Neural cell (in vitro differentiated cells): Measurements from ENCODE around the gene KTI12.

Source experiments
- EZH2 ChIP-seq: fragments of 200-600, 300-800 bp; shearing (Covaris generic), sonication (generic); IDR thresholded peaks from 2 replicates; pipeline ENCODE4 v1.6.1; 2014; ENCODE audit warnings: antibody characterized with exemption, low read length, borderline replicate concordance, mild to moderate bottlenecking; ENCODE audit not compliant: insufficient read depth, poor library complexity, severe bottlenecking
- TF ChIP-seq, protein P1 (sequence below): fragments of 450-650 bp; IDR thresholded peaks from 2 replicates; pipeline ENCODE4 v1.5.1; 2014; ENCODE audit warnings: antibody characterized with exemption, mild to moderate bottlenecking, moderate library complexity; ENCODE audit not compliant: poor library complexity, severe bottlenecking

DNA sequence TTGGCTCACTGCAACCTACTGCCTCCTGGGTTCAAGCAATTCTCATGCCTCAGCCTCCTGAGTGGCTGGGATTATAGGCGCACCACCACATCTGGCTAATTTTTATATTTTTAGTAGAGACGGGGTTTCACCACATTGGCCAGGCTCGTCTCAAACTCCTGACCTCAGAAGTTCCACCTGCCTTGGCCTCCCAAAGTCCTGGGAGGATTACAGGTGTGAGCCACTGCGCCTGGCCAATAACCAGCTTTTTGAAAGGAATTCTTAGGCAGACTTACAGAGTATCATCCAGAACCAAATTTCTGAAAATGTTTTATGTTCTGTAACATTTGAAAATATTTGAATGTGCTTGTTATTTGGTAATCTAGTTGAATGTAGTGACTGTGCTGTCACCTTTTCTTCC is 37.1 kb upstream of the KTI12 start:
- TF ChIP-seq, protein P1, sequence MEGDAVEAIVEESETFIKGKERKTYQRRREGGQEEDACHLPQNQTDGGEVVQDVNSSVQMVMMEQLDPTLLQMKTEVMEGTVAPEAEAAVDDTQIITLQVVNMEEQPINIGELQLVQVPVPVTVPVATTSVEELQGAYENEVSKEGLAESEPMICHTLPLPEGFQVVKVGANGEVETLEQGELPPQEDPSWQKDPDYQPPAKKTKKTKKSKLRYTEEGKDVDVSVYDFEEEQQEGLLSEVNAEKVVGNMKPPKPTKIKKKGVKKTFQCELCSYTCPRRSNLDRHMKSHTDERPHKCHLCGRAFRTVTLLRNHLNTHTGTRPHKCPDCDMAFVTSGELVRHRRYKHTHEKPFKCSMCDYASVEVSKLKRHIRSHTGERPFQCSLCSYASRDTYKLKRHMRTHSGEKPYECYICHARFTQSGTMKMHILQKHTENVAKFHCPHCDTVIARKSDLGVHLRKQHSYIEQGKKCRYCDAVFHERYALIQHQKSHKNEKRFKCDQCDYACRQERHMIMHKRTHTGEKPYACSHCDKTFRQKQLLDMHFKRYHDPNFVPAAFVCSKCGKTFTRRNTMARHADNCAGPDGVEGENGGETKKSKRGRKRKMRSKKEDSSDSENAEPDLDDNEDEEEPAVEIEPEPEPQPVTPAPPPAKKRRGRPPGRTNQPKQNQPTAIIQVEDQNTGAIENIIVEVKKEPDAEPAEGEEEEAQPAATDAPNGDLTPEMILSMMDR = no peak
- TF ChIP-seq EZH2 = no peak
